Stimulated activated CD4-positive, alpha-beta T cell treated with anti-CD3 and anti-CD28 coated beads, Interleukin-15, amount 100 ng/mL, for 24 hours (primary cell): ENCODE data around the gene FH.

ENCODE experiments used
- DNase-seq: peaks from one replicate; pipeline ENCODE4 v3.0.0-alpha.2; 2020

Gene FH

GRCh38 chr1:241453732-241454131 is 65.8 kb downstream of the FH start:
- DNase-seq, result no peak

GRCh38 chr1:241451956-241452355 is 67.6 kb downstream of the FH start:
- DNase-seq, result no peak
